Keratinocyte (primary cell): ENCODE measurements around the gene DUSP28. TPM values are rescaled to one million over a fixed set of nuclear protein-coding genes. Genes with fewer than 3 reads are reported as not detected.

Source experiments
- DNase-seq: peaks from one replicate; pipeline ENCODE4 v3.0.0-alpha.2; 2011; ENCODE audit warnings: low read depth, missing footprints, low spot score
- FAIRE-seq: peaks from 2 replicates; lab custom pipeline; 2011; peaks lifted over from hg19 to GRCh38; lab: Jason Lieb, UNC
- H2AFZ ChIP-seq: 2 replicates; pipeline ENCODE4 v1.6.0; 2012; ENCODE audit warnings: low read length, control low read depth, inconsistent platforms; ENCODE audit not compliant: control insufficient read depth
- H3K27ac ChIP-seq: 2 replicates; pipeline ENCODE4 v1.5.1; 2011; ENCODE audit warnings: low read length; ENCODE audit not compliant: control insufficient read depth, insufficient read depth
- H3K27me3 ChIP-seq: 3 replicates; pipeline ENCODE4 v1.6.0; 2011; ENCODE audit warnings: low read length; ENCODE audit not compliant: control insufficient read depth, insufficient read depth; ENCODE audit errors: extremely low read depth
- H3K36me3 ChIP-seq, 2 experiments: 2 replicates in 1 of 2; 3 replicates in 1 of 2; pipeline ENCODE4 v1.5.1; 2011; ENCODE audit warnings: low read length in 2 of 2, mild to moderate bottlenecking in 1 of 2; ENCODE audit not compliant: control insufficient read depth in 2 of 2, insufficient read depth in 2 of 2; ENCODE audit errors: extremely low read depth in 1 of 2
- H3K4me1 ChIP-seq: 3 replicates; pipeline ENCODE4 v1.5.1; 2011; ENCODE audit warnings: low read length; ENCODE audit not compliant: control insufficient read depth, insufficient read depth; ENCODE audit errors: extremely low read depth
- H3K4me2 ChIP-seq: 3 replicates; pipeline ENCODE4 v1.6.0; 2011; ENCODE audit warnings: low read depth, low read length; ENCODE audit not compliant: control insufficient read depth, insufficient read depth; ENCODE audit errors: extremely low read depth
- H3K4me3 ChIP-seq, 3 experiments: fragments of 200-600 bp in 1 of 3; sonication (generic) in 1 of 3; 2 replicates in 2 of 3; 3 replicates in 1 of 3; pipeline ENCODE4 v1.5.1; 2011 to 2016; ENCODE audit warnings: low read length in 3 of 3, mild to moderate bottlenecking in 3 of 3, control low read depth in 2 of 3, inconsistent platforms in 1 of 3, low read depth in 1 of 3, mixed read lengths in 1 of 3, mixed run types in 1 of 3, moderate library complexity in 1 of 3; ENCODE audit not compliant: control insufficient read depth in 2 of 3, insufficient read depth in 2 of 3; ENCODE audit errors: extremely low read depth in 1 of 3
- H3K79me2 ChIP-seq: 2 replicates; pipeline ENCODE4 v1.6.0; 2012; ENCODE audit warnings: low read length; ENCODE audit not compliant: control insufficient read depth, insufficient read depth
- H3K9ac ChIP-seq: 3 replicates; pipeline ENCODE4 v1.6.0; 2011; ENCODE audit warnings: low read length; ENCODE audit not compliant: control insufficient read depth, insufficient read depth; ENCODE audit errors: extremely low read depth
- H3K9me1 ChIP-seq: 3 replicates; pipeline ENCODE4 v1.6.0; 2011; ENCODE audit warnings: low read length; ENCODE audit not compliant: control insufficient read depth, insufficient read depth; ENCODE audit errors: extremely low read depth
- H3K9me3 ChIP-seq: 2 replicates; pipeline ENCODE4 v1.5.1; 2012; ENCODE audit warnings: low read depth, low read length; ENCODE audit not compliant: control insufficient read depth
- H4K20me1 ChIP-seq: 3 replicates; pipeline ENCODE4 v1.6.0; 2011; ENCODE audit warnings: low read length; ENCODE audit not compliant: control insufficient read depth, insufficient read depth; ENCODE audit errors: extremely low read depth
- CTCF ChIP-seq, 3 experiments: IDR thresholded peaks in 1 of 3; conservative IDR thresholded peaks in 1 of 3; optimal IDR thresholded peaks in 1 of 3; 2 replicates in 2 of 3; 3 replicates in 1 of 3; pipeline versions ENCODE3 to v1.5.1; 2011; ENCODE audit warnings: low read length in 3 of 3, mild to moderate bottlenecking in 3 of 3, moderate library complexity in 2 of 3, control low read depth in 1 of 3, inconsistent platforms in 1 of 3; ENCODE audit not compliant: insufficient read depth in 2 of 3; ENCODE audit errors: extremely low read depth in 1 of 3
- EZH2 ChIP-seq: IDR thresholded peaks from one replicate; pipeline ENCODE4 v1.6.1; 2012; ENCODE audit warnings: inconsistent platforms, mild to moderate bottlenecking, low read length, moderate library complexity
- dilution Hi-C: fragments of 300-500 bp; cut with MboI; formaldehyde crosslinking; loops from one replicate; pipeline ENCODE4 v1.7.0; 2020; ENCODE audit warnings: low sequenced_read_pairs; ENCODE audit not compliant: extremely low pct_ligation_motif_present
- polyA plus RNA-seq, 5 experiments: library from polyadenylated mRNA; depleted of rRNA in 3 of 5; stranded (reverse) in 3 of 5; stranded (forward) in 1 of 5; unstranded in 1 of 5; fragments of >200 nt; gene quantifications; 1 replicate in 1 of 5; 2 replicates in 3 of 5; 3 replicates in 1 of 5; pipeline versions ENCODE4 v1.2.1 to v1.2.3, GENCODE V29; 2011 to 2012; ENCODE audit warnings: missing spikeins in 2 of 5, low read depth in 1 of 5, low replicate concordance in 1 of 5

Gene DUSP28
- polyA plus RNA-seq, 1 donor (not counting 4 experiments of a cell fraction or from before 2014, with no cell fraction given) = 4.4 TPM

- Histone ChIP-seq H3K9ac (no peak overlapping the region), H3K4me2 (no peak overlapping the region), H3K9me1 (peaks cover 2% of the 10 kb centered on the region), H3K27me3 (no peaks in the 10 kb centered on the region), H3K79me2 (no peaks in the 10 kb centered on the region), H3K4me1 (peaks cover 23% of the 10 kb centered on the region), H4K20me1 (peaks cover 5% of the 10 kb centered on the region), H3K27ac (no peak overlapping the region), H3K9me3 (no peaks in the 10 kb centered on the region), H2AFZ (no peak overlapping the region), H3K36me3 (peaks cover 4 to 8% of the 10 kb centered on the region in 2 experiments), H3K4me3 (no peak overlapping the region)
- dilution Hi-C loops = no loop called here
- no peak for FAIRE-seq
- no peak for DNase-seq
- TF ChIP-seq CTCF (optimal IDR thresholded peaks at IDR 0.05 in 1 of 3, IDR thresholded peaks at IDR 0.05 in 1 of 3, conservative IDR thresholded peaks at IDR 0.05 in 1 of 3; ENCODE audit: extremely low read depth in 1 of 3, insufficient read depth in 2 of 3, low read length in 3 of 3) = no peak
- no peak for TF ChIP-seq EZH2
Observed at GRCh38 chr2:240571314-240571973, 11.3 kb downstream of the DUSP28 start.

- Histone ChIP-seq H3K27me3 (no peaks in the 10 kb centered on the region), H3K79me2 (no peaks in the 10 kb centered on the region), H3K9ac (no peak overlapping the region), H3K36me3 (peaks cover 4 to 11% of the 10 kb centered on the region in 2 experiments), H3K27ac (no peak overlapping the region), H3K4me3 (no peak overlapping the region), H4K20me1 (peaks cover 5% of the 10 kb centered on the region), H3K4me2 (no peak overlapping the region), H2AFZ (no peak overlapping the region), H3K9me1 (peaks cover 2% of the 10 kb centered on the region), H3K4me1 (peaks cover 14% of the 10 kb centered on the region), H3K9me3 (no peaks in the 10 kb centered on the region)
- TF ChIP-seq CTCF (optimal IDR thresholded peaks at IDR 0.05 in 1 of 3, IDR thresholded peaks at IDR 0.05 in 1 of 3, conservative IDR thresholded peaks at IDR 0.05 in 1 of 3; ENCODE audit: extremely low read depth in 1 of 3, insufficient read depth in 2 of 3, low read length in 3 of 3) = no peak
- no peak for TF ChIP-seq EZH2
- dilution Hi-C loops = no loop called here
- FAIRE-seq (no peak), DNase-seq (no peak)
Observed at GRCh38 chr2:240572141-240573031, 12.2 kb downstream of the DUSP28 start.
